Left ventricle myocardium inferior (tissue), 1 donor: Measurements from ENCODE around the gene BCL6B. TPM values are rescaled to one million over a fixed set of nuclear protein-coding genes. Genes with fewer than 3 reads are reported as not detected.

Experiments
- DNase-seq: peaks from one replicate; pipeline ENCODE4 v3.0.0-alpha.2; 2020
- H3K27ac ChIP-seq: fragments of 200-600 bp; replicated peaks from 2 replicates; pipeline ENCODE4 v1.8.0; 2021
- H3K27me3 ChIP-seq: fragments of 200-600 bp; 2 replicates; pipeline ENCODE4 v1.8.0; 2021; ENCODE audit warnings: low read depth
- H3K36me3 ChIP-seq: fragments of 200-600 bp; 2 replicates; pipeline ENCODE4 v1.8.0; 2021
- H3K4me1 ChIP-seq: fragments of 200-600 bp; 2 replicates; pipeline ENCODE4 v1.8.0; 2021
- H3K4me3 ChIP-seq: fragments of 200-600 bp; 2 replicates; pipeline ENCODE4 v1.8.0; 2021; ENCODE audit warnings: mild to moderate bottlenecking, moderate library complexity
- H3K9me3 ChIP-seq: fragments of 200-600 bp; replicated peaks from 2 replicates; pipeline ENCODE4 v1.8.0; 2021
- intact Hi-C: fragments of 100-400 bp; cut with micrococcal nuclease; formaldehyde crosslinking; loops from one replicate; pipeline ENCODE4 v1.11.0; 2022
- total RNA-seq: library from RNA; stranded (reverse); fragmentation: NEBNext Ultra II Directional; extraction: Animal tissue kit (Norgen Biotek cat#: 25700); gene quantifications from one replicate; pipeline ENCODE4 v1.2.1, GENCODE V29; 2021
- TF ChIP-seq, protein P1 (sequence below): fragments of 200-600 bp; IDR thresholded peaks from 2 replicates; pipeline ENCODE4 v1.8.0; 2021; ENCODE audit warnings: antibody characterized with exemption, mild to moderate bottlenecking, borderline replicate concordance
- donor health status: DM: no; HTN: yes; CAD: no; lungs with severe emphysema.

Gene BCL6B
- total RNA-seq, 1 donor from 2014 or later, result 13.7 TPM

DNA sequence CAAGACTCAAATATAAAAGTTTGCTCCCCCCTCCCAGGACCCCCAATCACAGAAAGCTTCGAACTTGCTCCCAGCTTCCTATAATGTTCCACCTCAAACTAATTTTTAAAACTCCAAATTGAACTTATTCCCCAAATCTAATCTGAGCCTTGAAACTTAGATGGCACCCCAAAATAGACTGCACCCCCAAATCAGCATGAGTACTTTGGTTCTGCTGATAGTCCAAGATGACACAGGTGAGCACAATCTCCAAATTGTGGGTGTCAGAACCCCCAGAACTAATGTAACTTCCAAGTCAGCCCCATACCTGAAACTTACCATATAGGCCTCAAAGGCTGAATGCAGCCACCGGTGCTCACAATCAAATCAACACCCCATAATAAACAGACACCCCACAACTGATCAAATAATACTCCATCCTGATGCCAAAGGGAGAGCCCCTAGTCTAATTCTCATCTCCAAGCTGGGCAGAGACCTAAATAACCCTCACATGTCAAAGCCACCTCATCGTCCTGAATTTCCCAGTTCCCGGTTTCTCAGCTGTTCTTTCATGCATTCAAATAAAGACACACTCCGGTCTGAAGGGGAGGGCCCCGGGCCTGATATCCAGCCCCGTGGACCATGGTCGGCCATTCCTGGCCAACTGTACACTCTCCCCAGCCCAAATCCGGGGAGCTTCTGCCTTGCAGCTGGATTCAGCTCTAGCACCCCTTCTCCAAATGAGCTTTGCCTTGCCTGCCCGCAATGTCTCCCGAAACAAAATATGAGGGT lies 1.8 kb upstream of the BCL6B start:
- H3K9me3 ChIP-seq, result no peaks in the 10 kb centered on the region
- peak overlapping the region; percentile 68 for H3K4me3 ChIP-seq
- intact Hi-C loops, result no loop called here
- no peaks in the 10 kb centered on the region for H3K36me3 ChIP-seq
- TF ChIP-seq, protein P1, sequence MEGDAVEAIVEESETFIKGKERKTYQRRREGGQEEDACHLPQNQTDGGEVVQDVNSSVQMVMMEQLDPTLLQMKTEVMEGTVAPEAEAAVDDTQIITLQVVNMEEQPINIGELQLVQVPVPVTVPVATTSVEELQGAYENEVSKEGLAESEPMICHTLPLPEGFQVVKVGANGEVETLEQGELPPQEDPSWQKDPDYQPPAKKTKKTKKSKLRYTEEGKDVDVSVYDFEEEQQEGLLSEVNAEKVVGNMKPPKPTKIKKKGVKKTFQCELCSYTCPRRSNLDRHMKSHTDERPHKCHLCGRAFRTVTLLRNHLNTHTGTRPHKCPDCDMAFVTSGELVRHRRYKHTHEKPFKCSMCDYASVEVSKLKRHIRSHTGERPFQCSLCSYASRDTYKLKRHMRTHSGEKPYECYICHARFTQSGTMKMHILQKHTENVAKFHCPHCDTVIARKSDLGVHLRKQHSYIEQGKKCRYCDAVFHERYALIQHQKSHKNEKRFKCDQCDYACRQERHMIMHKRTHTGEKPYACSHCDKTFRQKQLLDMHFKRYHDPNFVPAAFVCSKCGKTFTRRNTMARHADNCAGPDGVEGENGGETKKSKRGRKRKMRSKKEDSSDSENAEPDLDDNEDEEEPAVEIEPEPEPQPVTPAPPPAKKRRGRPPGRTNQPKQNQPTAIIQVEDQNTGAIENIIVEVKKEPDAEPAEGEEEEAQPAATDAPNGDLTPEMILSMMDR, result no peak
- peak overlapping the region; percentile 99 for H3K27ac ChIP-seq
- no peak for DNase-seq
- H3K4me1 ChIP-seq, result peaks cover 91% of the 10 kb centered on the region
- peaks cover 20% of the 10 kb centered on the region for H3K27me3 ChIP-seq

- H3K27me3 ChIP-seq, result peaks cover 20% of the 10 kb centered on the region
- intact Hi-C loops, result no loop called here
- peaks cover 91% of the 10 kb centered on the region for H3K4me1 ChIP-seq
- TF ChIP-seq, protein P1, result peak; percentile 99
- peaks cover 4% of the 10 kb centered on the region for H3K36me3 ChIP-seq
- peak; percentile 83 for DNase-seq
- no peaks in the 10 kb centered on the region for H3K9me3 ChIP-seq
- peak overlapping the region; percentile 99 for H3K27ac ChIP-seq
- peak overlapping the region; percentile 68 for H3K4me3 ChIP-seq
Measured at GRCh38 chr17:7021993-7022778, 664 bp upstream of the BCL6B start.

- H3K4me1 ChIP-seq, result peaks cover 91% of the 10 kb centered on the region
- H3K27me3 ChIP-seq, result peaks cover 20% of the 10 kb centered on the region
- peak overlapping the region; percentile 99 for H3K27ac ChIP-seq
- intact Hi-C loops, result no loop called here
- peaks cover 4% of the 10 kb centered on the region for H3K36me3 ChIP-seq
- H3K4me3 ChIP-seq, result peak overlapping the region; percentile 68
- TF ChIP-seq, protein P1, result no peak
- H3K9me3 ChIP-seq, result no peaks in the 10 kb centered on the region
- DNase-seq, result peak; percentile 91
Measured at GRCh38 chr17:7023576-7024401, 939 bp downstream of the BCL6B start.

GRCh38 chr17:7024402-7024785 lies 1.5 kb downstream of the BCL6B start:
- Histone ChIP-seq H3K27ac (peak overlapping the region; percentile 82), H3K27me3 (peaks cover 20% of the 10 kb centered on the region), H3K36me3 (peaks cover 4% of the 10 kb centered on the region), H3K4me1 (peaks cover 91% of the 10 kb centered on the region), H3K4me3 (peak overlapping the region; percentile 68), H3K9me3 (no peaks in the 10 kb centered on the region)
- TF ChIP-seq, protein P1, result no peak
- intact Hi-C loops, result no loop called here
- no peak for DNase-seq

DNA sequence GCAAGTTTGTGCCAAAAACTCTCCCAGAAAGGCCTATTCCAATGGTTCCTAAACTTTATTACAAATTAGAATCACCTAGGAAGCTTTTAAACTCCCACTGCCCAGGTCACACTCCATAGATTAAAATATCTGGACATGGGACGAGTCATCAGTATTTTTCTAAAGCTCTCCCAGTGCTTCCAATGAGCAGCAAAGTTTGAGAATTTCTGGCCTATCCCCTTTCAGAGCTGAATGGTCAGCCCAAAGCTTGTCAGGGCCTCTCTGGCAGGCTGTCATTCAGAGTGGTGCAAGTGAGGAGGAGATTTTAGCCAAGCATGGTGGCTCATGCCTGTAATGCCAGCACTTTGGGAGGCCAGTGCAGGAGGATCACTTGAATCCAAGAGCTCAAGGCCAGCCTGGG lies 2.4 kb downstream of the BCL6B start:
- H3K4me3 ChIP-seq, result peak overlapping the region; percentile 68
- H3K36me3 ChIP-seq, result peaks cover 4% of the 10 kb centered on the region
- no peak for DNase-seq
- TF ChIP-seq, protein P1, result no peak
- peaks cover 20% of the 10 kb centered on the region for H3K27me3 ChIP-seq
- no peaks in the 10 kb centered on the region for H3K9me3 ChIP-seq
- H3K4me1 ChIP-seq, result peaks cover 90% of the 10 kb centered on the region
- peak overlapping the region; percentile 82 for H3K27ac ChIP-seq
- intact Hi-C loops, result no loop called here
